MM.1S (cell line): Measurements from ENCODE around the gene TGOLN2.

Experiments used
- DNase-seq: peaks from one replicate; pipeline ENCODE4 v3.0.0-alpha.2; 2015
- H2AFZ ChIP-seq: fragments of 300-600 bp; sonication (generic); 2 replicates; pipeline ENCODE4 v1.6.0; 2016; ENCODE audit warnings: antibody characterized with exemption, low read length
- H3F3A ChIP-seq: fragments of 300-600 bp; sonication (generic); 2 replicates; pipeline ENCODE4 v1.6.1; 2016; ENCODE audit warnings: mild to moderate bottlenecking, antibody characterized with exemption, low read length, moderate library complexity, mixed read lengths; ENCODE audit not compliant: insufficient read depth
- H3K27ac ChIP-seq: fragments of 300-600 bp; sonication (generic); 2 replicates; pipeline ENCODE4 v1.5.1; 2016; ENCODE audit warnings: mild to moderate bottlenecking, low read length
- H3K27me3 ChIP-seq: fragments of 300-600 bp; sonication (generic); replicated peaks from 2 replicates; pipeline ENCODE4 v1.6.0; 2016; ENCODE audit warnings: low read length; ENCODE audit not compliant: insufficient read depth
- H3K36me3 ChIP-seq: fragments of 300-600 bp; sonication (generic); replicated peaks from 2 replicates; pipeline ENCODE4 v1.6.1; 2016; ENCODE audit warnings: mild to moderate bottlenecking, low read length, mixed read lengths; ENCODE audit not compliant: insufficient read depth
- H3K4me1 ChIP-seq: fragments of 300-600 bp; sonication (generic); 2 replicates; pipeline ENCODE4 v1.6.1; 2016; ENCODE audit warnings: low read length, mixed read lengths
- H3K4me2 ChIP-seq: fragments of 300-600 bp; sonication (generic); 2 replicates; pipeline ENCODE4 v1.6.0; 2016; ENCODE audit warnings: low read depth, low read length
- H3K4me3 ChIP-seq: fragments of 300-600 bp; sonication (generic); 2 replicates; pipeline ENCODE4 v1.5.1; 2016; ENCODE audit warnings: low read length, mixed read lengths
- H3K79me2 ChIP-seq: fragments of 300-600 bp; sonication (generic); 2 replicates; pipeline ENCODE4 v1.6.1; 2016; ENCODE audit warnings: mixed run types, low read length, mixed read lengths
- H3K9ac ChIP-seq: fragments of 300-600 bp; sonication (generic); 2 replicates; pipeline ENCODE4 v1.6.1; 2016; ENCODE audit warnings: low read length, mixed read lengths
- H3K9me2 ChIP-seq: fragments of 300-600 bp; sonication (generic); replicated peaks from 2 replicates; pipeline ENCODE4 v1.6.1; 2016; ENCODE audit warnings: mild to moderate bottlenecking, low read length, mixed read lengths; ENCODE audit not compliant: insufficient read depth
- H3K9me3 ChIP-seq: fragments of 300-600 bp; sonication (generic); replicated peaks from 2 replicates; pipeline ENCODE4 v1.6.1; 2016; ENCODE audit warnings: mild to moderate bottlenecking, low read length, mixed read lengths; ENCODE audit not compliant: insufficient read depth
- H4K20me1 ChIP-seq: fragments of 300-600 bp; sonication (generic); 2 replicates; pipeline ENCODE4 v1.6.1; 2016; ENCODE audit warnings: mild to moderate bottlenecking, low read length, moderate library complexity, mixed read lengths; ENCODE audit not compliant: insufficient read depth
- EZH2 ChIP-seq: fragments of 300-600 bp; sonication (generic); optimal IDR thresholded peaks from 2 replicates; pipeline ENCODE3; 2017; ENCODE audit warnings: low read depth, mild to moderate bottlenecking, antibody characterized with exemption, low read length, mixed read lengths
- EZH2phosphoT487 ChIP-seq: fragments of 300-600 bp; sonication (generic); IDR thresholded peaks from 2 replicates; pipeline ENCODE4 v1.6.1; 2018; ENCODE audit warnings: antibody characterized with exemption, low read length
- TF ChIP-seq, protein P1 (sequence below): fragments of 300-600 bp; sonication (generic); IDR thresholded peaks from 2 replicates; pipeline ENCODE4 v1.5.1; 2016; ENCODE audit warnings: antibody characterized with exemption, low read length, mixed read lengths

Gene TGOLN2

DNA sequence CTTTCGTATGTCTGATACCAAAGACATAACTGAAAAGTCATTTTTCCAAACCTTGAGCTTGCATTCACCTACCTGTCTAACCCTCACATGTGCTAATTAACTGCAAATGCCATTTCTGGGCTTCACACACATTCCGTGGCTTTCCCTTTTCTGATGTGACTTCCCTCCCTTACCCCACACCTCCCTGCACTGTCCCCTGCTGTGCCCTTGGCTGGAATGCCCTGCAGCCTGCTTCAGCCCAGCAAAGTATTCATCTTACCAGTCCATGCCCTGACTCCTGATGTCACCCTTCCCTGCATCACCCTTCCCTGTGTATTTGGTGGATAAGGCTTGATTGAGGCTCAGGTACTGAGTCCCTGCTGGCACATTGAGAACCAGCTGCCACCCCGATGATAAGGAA, 14.4 kb upstream of the TGOLN2 start:
- no peak overlapping the region for H2AFZ ChIP-seq
- no peak overlapping the region for H3K4me2 ChIP-seq
- no peaks in the 10 kb centered on the region for H4K20me1 ChIP-seq
- DNase-seq: no peak
- H3K4me1 ChIP-seq: 0 out of 2 replicates have a peak, but pooled peaks cover 4% of the 10 kb centered on the region
- no peaks in the 10 kb centered on the region for H3K27me3 ChIP-seq
- no peak for TF ChIP-seq EZH2
- TF ChIP-seq, protein P1, sequence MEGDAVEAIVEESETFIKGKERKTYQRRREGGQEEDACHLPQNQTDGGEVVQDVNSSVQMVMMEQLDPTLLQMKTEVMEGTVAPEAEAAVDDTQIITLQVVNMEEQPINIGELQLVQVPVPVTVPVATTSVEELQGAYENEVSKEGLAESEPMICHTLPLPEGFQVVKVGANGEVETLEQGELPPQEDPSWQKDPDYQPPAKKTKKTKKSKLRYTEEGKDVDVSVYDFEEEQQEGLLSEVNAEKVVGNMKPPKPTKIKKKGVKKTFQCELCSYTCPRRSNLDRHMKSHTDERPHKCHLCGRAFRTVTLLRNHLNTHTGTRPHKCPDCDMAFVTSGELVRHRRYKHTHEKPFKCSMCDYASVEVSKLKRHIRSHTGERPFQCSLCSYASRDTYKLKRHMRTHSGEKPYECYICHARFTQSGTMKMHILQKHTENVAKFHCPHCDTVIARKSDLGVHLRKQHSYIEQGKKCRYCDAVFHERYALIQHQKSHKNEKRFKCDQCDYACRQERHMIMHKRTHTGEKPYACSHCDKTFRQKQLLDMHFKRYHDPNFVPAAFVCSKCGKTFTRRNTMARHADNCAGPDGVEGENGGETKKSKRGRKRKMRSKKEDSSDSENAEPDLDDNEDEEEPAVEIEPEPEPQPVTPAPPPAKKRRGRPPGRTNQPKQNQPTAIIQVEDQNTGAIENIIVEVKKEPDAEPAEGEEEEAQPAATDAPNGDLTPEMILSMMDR: no peak
- no peaks in the 10 kb centered on the region for H3K36me3 ChIP-seq
- H3K9me3 ChIP-seq: no peaks in the 10 kb centered on the region
- no peak overlapping the region for H3K9ac ChIP-seq
- no peaks in the 10 kb centered on the region for H3K9me2 ChIP-seq
- no peaks in the 10 kb centered on the region for H3K79me2 ChIP-seq
- no peak overlapping the region for H3K27ac ChIP-seq
- no peak overlapping the region for H3K4me3 ChIP-seq
- 0 out of 2 replicates have a peak, but pooled peaks cover 5% of the 10 kb centered on the region for H3F3A ChIP-seq

DNA sequence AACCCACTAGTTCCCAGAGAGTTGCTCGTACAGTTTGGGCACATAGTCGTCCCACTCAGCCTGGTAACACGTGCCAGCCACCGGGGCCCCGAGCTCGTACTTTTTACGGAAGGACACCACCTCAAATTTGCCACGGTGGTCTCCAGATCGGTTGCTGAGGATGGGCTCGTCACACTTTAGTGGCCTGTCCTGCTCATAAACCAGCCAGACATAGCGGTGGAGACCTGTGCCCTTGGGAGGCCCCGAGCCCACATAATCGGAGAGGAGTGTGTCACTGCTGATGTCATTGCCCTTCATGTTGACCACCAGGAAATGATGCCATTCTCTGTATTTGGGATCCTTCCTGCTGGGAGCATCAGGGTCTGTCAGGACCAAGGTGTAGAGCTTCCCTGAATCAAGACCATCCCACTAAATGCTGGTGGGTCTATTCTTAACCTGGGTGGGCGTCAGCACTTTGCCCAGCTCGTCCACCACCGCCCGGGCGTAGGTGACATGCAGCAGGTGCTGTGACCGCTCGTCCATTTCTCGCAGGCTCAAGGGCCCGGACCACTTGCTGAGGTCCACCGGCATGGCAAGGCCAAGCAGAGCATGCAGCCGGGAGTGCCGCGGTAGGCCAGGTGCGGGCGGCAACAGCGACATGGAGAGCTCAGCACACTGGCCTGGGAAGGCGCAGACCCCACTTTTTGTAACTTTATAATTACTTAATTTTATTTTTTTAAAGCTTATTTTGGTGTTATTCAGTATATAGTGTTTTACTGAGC, 13.7 kb upstream of the TGOLN2 start:
- Histone ChIP-seq H3K9me3 (no peaks in the 10 kb centered on the region), H3K27me3 (no peaks in the 10 kb centered on the region), H3K4me1 (0 out of 2 replicates have a peak, but pooled peaks cover 4% of the 10 kb centered on the region), H3K9me2 (no peaks in the 10 kb centered on the region), H3K4me3 (no peak overlapping the region), H2AFZ (no peak overlapping the region), H3K27ac (no peak overlapping the region), H3K4me2 (no peak overlapping the region), H3K79me2 (no peaks in the 10 kb centered on the region), H3K9ac (no peak overlapping the region), H4K20me1 (no peaks in the 10 kb centered on the region), H3F3A (0 out of 2 replicates have a peak, but pooled peaks cover 5% of the 10 kb centered on the region), H3K36me3 (no peaks in the 10 kb centered on the region)
- TF ChIP-seq EZH2: no peak
- TF ChIP-seq EZH2phosphoT487: no peak
- TF ChIP-seq, protein P1: no peak
- no peak for DNase-seq

DNA sequence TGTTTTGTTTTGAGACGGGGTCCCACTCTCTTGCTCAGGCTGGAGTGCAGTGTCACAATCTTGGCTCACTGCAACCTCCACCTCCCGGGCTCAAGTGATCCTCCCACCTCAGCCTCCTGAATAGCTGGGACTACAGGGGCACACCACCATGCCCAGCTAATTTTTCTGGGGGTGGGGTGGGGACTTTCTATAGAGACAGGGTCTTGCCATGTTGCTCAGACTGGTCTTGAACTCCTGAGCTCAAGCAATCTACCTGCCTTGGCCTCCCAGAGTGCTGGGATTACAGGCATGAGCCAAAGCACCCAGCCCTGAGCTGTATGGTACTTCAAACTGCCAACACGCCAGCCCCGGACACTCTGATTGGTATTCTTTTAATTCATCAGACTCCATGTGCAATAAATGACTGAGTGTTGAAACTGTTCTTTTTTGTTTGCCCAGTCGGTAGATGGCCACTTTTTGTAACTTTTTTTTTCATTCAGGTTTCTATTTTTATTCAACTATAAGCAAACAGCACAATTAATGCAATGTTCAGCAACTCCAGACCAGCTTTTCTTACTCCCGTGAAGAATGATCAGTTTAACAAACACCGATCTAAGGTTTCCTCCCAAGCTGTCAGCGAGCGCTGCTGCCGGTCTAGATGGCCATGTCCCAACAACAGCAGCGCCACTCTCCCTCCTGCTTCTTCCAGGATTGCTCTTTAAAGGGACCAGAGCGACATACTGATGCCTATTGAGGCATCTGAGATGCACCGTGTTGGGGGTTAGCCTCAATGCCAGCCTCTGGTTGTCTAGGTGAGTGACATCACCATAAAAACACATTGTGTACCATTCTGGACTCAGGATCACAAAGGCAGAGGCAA, 12.5 kb upstream of the TGOLN2 start:
- Histone ChIP-seq H3K36me3 (no peaks in the 10 kb centered on the region), H3K9ac (no peak overlapping the region), H2AFZ (no peak overlapping the region), H4K20me1 (no peaks in the 10 kb centered on the region), H3F3A (0 out of 2 replicates have a peak, but pooled peaks cover 5% of the 10 kb centered on the region), H3K27me3 (no peaks in the 10 kb centered on the region), H3K4me3 (no peak overlapping the region), H3K9me2 (no peaks in the 10 kb centered on the region), H3K79me2 (no peaks in the 10 kb centered on the region), H3K27ac (no peak overlapping the region), H3K4me1 (0 out of 2 replicates have a peak, but pooled peaks cover 4% of the 10 kb centered on the region), H3K9me3 (no peaks in the 10 kb centered on the region), H3K4me2 (no peak overlapping the region)
- no peak for DNase-seq
- TF ChIP-seq EZH2 (no peak), EZH2phosphoT487 (no peak)
- TF ChIP-seq, protein P1: no peak
